TTC549 (cell line): ENCODE results near the gene GLOD4.

Experiments
- FAIRE-seq: peaks from 2 replicates; lab custom pipeline; 2012; peaks lifted over from hg19 to GRCh38; lab: Jason Lieb, UNC

Gene GLOD4

GRCh38 chr17:740240-741017 lies 41.7 kb downstream of the GLOD4 start:
- FAIRE-seq = no peak

- no peak for FAIRE-seq
Observed at GRCh38 chr17:737561-738113, 44.4 kb downstream of the GLOD4 start.

DNA sequence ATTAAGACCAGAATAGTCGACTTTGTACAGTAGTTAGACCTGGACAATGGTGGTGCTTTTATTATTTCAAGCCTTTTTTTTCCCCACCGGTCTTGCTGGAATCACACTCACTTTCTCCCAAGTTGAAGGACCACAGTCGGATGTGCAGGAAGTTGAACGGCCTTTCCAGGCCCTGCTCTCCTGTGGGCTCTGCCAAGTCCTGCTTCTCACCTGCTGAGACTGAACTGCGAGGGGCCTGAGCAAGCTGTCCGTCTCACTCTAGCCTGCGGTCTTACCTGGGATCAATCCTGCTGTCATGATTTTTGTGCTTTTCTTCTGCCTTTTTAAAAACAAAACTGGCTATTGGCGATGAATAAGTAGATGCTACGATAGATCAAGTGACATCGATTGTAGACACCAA lies 48.3 kb downstream of the GLOD4 start:
- no peak for FAIRE-seq

- no peak for FAIRE-seq
Observed at GRCh38 chr17:732902-733720, 49.0 kb downstream of the GLOD4 start.

- FAIRE-seq = no peak
Observed at GRCh38 chr17:732067-732901, 49.8 kb downstream of the GLOD4 start, which contains the start of gene TLCD3A. TSS of gene TLCD3A (plus strand) at chr17:732596. CDS start at chr17:732648, 52 bp downstream.

- no peak for FAIRE-seq
Observed at GRCh38 chr17:731644-732066, 50.4 kb downstream of the GLOD4 start.

DNA sequence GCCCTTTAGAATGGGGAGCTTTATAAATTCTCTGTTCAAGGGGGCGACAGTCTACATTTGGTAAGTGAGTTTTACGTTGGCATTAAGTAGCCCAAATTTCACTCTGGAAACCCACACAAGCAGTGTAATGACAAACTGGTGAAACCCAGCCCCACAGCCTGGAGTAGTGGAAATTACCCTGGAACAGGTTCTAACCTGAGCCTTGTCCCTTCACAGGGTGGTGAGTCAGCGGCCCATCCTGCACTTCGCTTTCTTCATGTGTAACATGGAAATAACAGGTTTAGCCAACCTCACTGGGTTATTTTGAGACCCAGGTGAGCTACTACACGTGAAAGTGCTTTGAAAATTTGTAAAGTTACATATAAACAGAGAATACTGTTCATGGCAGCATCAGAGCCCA lies 53.2 kb downstream of the GLOD4 start:
- FAIRE-seq = no peak

- FAIRE-seq = no peak
Observed at GRCh38 chr17:726271-726919, 55.7 kb downstream of the GLOD4 start.

GRCh38 chr17:725746-726145 lies 56.3 kb downstream of the GLOD4 start:
- no peak for FAIRE-seq

DNA sequence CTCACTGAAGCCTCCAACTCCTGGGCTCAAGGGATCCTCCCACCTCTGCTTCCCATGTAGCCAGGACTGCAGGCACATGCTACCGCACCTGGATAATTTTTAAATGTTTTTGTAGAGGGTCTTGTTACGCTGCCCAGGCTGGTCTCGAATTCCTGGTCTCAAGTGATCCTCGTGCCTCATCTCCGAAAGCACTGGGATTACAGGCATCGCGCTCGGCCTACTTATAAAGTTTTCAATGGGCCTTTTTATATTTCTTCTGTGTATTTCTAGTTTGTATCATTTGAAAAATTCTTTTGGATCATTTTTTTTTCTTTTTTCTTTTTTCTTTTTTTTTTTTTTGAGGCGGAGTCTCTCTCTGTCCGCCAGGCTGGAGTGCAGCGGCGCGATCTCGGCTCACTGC lies 57.0 kb downstream of the GLOD4 start:
- no peak for FAIRE-seq

DNA sequence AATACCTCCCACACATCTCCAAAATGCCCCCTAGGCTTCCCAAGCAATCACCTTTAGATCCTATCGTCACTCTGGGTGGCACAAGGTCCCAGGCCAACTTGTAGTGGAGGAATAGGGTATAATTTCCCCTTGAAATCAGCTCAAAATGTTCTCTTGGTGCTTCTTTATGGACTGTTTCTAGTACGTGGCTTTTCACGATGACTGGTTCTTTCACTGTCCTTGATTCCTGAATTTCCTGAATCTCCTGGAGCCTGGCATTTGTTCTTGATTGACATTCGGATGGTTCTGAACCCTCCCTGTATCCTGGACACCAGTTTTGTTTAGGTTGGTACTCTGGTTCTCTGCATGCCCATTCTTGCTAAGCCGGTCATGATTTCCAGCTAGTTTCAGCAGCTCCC lies 60.5 kb downstream of the GLOD4 start:
- FAIRE-seq = no peak

DNA sequence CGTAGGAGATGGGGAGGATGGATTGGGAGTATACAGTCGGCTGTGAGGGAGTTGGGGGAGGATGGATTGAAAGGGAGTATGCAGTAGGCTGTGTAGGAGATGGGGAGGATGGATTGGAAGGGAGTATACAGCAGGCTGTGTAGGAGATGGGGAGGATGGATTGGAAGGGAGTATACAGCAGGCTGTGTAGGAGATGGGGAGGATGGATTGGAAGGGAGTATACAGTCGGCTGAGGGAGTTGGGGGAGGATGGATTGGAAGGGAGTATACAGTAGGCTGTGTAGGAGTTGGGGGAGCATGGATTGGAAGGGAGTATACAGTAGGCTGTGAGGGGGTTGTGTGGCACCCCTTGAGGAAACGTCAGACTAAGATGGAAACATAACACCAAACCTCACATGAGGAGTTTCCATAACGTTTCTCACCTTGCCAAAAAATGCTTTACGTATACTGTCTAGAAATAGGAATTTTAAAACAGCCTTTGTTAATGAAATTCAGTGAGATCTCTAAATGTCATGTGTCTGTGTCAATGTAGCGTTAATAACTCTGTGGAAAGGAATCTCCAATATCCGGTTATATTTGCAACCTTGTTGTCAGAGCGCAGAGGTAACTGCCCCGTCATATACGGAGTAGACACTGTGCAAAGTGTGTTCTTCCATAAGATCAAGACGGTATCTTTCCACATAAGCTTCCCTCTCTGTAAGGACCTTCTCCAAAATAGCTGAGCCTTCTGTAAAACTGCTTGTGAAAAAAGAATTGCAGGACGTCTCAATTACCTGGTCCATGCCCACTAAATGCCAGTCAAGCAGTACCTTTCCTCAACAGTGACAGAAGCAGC lies 61.2 kb downstream of the GLOD4 start:
- FAIRE-seq = no peak

DNA sequence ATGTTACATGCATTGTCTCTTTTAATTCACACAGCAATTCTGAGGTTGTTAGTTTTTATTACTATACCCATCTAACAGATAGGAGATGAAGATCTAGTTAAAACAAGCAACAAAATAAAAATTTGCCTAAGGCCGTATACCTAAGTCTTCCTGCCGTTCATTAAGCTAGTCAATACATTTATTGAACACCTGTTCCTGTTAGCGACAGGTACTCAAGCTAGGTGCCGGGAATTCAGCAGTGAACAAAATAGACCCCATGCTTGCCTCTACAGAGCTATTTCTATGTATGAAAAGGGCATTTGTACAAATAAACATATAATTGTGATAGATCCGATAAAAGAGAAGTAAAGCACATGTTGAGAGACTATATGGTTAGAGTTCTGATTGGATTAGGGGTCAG lies 64.0 kb downstream of the GLOD4 start:
- no peak for FAIRE-seq
